Mesendoderm (in vitro differentiated cells): ENCODE data around the gene FOLH1.
"Not testable (repeated sequence)": the region's sequence is repeated elsewhere in the genome, so short reads cannot be mapped to it uniquely, and the experiment has no call there.

Experiments
- DNase-seq: peaks from one replicate; pipeline ENCODE4 v3.0.0; 2013
- H2AK5ac ChIP-seq: 2 replicates; pipeline ENCODE4 v1.6.1; 2013; ENCODE audit warnings: low read length, inconsistent platforms
- H2BK120ac ChIP-seq: 2 replicates; pipeline ENCODE4 v1.6.1; 2013; ENCODE audit warnings: low read depth, mild to moderate bottlenecking, low read length, moderate library complexity, mixed read lengths
- H2BK15ac ChIP-seq: replicated peaks from 2 replicates; pipeline ENCODE4 v1.6.1; 2013; ENCODE audit warnings: low read depth, mild to moderate bottlenecking, moderate library complexity
- H2BK5ac ChIP-seq: 2 replicates; pipeline ENCODE4 v1.6.1; 2013; ENCODE audit warnings: low read length, inconsistent platforms
- H3K18ac ChIP-seq: 2 replicates; pipeline ENCODE4 v1.6.1; 2013; ENCODE audit warnings: mild to moderate bottlenecking, low read length, mixed read lengths
- H3K23ac ChIP-seq: one replicate; pipeline ENCODE4 v1.6.1; 2013; ENCODE audit warnings: low read length
- H3K27ac ChIP-seq: 2 replicates; pipeline ENCODE4 v1.5.1; 2013; ENCODE audit warnings: low read depth, mild to moderate bottlenecking, inconsistent platforms, low read length, moderate library complexity
- H3K27me3 ChIP-seq: 2 replicates; pipeline ENCODE4 v1.6.1; 2013; ENCODE audit warnings: low read length, control low read depth, mild to moderate bottlenecking, inconsistent platforms; ENCODE audit not compliant: insufficient read depth, poor library complexity
- H3K36me3 ChIP-seq: 2 replicates; pipeline ENCODE4 v1.6.1; 2013; ENCODE audit warnings: low read length, inconsistent platforms; ENCODE audit not compliant: control insufficient read depth, insufficient read depth
- H3K4ac ChIP-seq: one replicate; pipeline ENCODE4 v1.6.1; 2013; ENCODE audit warnings: low read depth, mild to moderate bottlenecking, low read length, moderate library complexity
- H3K4me1 ChIP-seq: 2 replicates; pipeline ENCODE4 v1.6.1; 2013; ENCODE audit warnings: low read depth, low read length, inconsistent platforms; ENCODE audit not compliant: control insufficient read depth
- H3K4me2 ChIP-seq: 2 replicates; pipeline ENCODE4 v1.6.1; 2013; ENCODE audit warnings: low read length
- H3K4me3 ChIP-seq: 2 replicates; pipeline ENCODE4 v1.5.1; 2013; ENCODE audit warnings: mild to moderate bottlenecking, low read length
- H3K56ac ChIP-seq: one replicate; pipeline ENCODE4 v1.6.1; 2013; ENCODE audit warnings: low read length
- H3K79me1 ChIP-seq: 2 replicates; pipeline ENCODE4 v1.6.1; 2013; ENCODE audit warnings: low read length, inconsistent platforms
- H3K79me2 ChIP-seq: 2 replicates; pipeline ENCODE4 v1.6.1; 2013; ENCODE audit warnings: mild to moderate bottlenecking, low read length; ENCODE audit not compliant: control insufficient read depth, insufficient read depth
- H3K9ac ChIP-seq: 2 replicates; pipeline ENCODE4 v1.6.1; 2013; ENCODE audit warnings: low read length, inconsistent platforms
- H4K5ac ChIP-seq: one replicate; pipeline ENCODE4 v1.6.1; 2013; ENCODE audit warnings: low read length
- H4K8ac ChIP-seq: one replicate; pipeline ENCODE4 v1.6.1; 2013; ENCODE audit warnings: low read depth, mild to moderate bottlenecking, control low read depth, low read length, moderate library complexity
- WGBS: extraction: QIAGEN DNeasy Blood & Tissue Kit; methylation state at CpG from one replicate; pipeline ENCODE4 v1.1.7; 2013; ENCODE audit warnings: low lambda C conversion rate, missing lambda C conversion rate; ENCODE audit not compliant: insufficient coverage; ENCODE audit errors: extremely low coverage; 5-methylcytosine and 5-hydroxymethylcytosine counted together

The FOLH1 gene

DNA sequence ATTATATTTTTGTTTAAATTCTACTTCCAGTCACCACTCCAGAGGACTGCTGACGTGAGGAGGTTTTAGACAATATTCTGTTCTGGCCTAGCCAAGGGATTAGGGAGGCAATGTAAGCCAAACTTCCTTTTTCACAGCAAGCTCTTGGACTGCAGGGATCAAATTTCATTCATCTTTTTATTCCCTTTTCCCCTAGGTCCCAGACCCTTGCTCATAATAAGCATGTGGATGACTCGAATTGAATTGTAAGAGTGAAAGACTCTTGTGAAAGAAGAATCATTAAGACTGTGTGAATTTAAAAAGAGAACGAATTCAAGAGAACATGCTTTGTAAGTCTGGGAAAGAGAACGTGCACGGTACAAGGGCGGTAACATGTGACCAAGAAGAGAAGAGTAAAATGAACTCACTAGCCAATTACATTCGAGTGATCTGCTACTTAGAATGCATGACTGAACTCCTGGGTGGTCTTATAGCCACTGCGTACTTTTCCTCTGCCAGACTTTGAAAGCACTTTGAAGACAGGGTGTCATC, 16.9 kb upstream of the FOLH1 start:
- not testable (repeated sequence) for DNase-seq, H4K5ac ChIP-seq, H4K8ac ChIP-seq, H3K4ac ChIP-seq, H2BK5ac ChIP-seq, H2BK120ac ChIP-seq, H3K23ac ChIP-seq, H3K79me2 ChIP-seq, H3K79me1 ChIP-seq, H3K18ac ChIP-seq, H3K36me3 ChIP-seq, H3K9ac ChIP-seq, H3K4me3 ChIP-seq, H3K4me2 ChIP-seq, H3K56ac ChIP-seq, H3K27me3 ChIP-seq, H3K27ac ChIP-seq, H2BK15ac ChIP-seq, H3K4me1 ChIP-seq, H2AK5ac ChIP-seq
- WGBS, result no CpG with 5 or more reads among the region's 8 CpGs

DNA sequence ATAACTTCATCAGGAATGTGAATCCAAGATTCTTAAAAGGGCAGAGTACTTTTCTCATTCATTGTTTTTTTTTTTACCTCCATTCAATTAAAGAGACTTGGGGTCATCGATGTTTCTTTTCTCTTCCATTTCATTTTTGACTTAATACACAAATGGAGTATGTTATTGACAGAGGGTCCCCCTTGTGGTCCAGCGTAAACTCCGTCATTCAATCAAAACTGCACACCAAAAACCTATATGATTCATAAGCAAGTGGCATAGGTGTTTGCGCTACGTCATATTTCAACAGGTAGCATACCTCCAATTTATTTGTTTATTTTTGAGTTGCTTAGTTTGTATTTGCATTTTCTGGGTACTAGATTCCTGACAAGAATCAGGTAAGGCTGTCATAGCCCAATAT, 12.7 kb upstream of the FOLH1 start:
- no peaks in the 10 kb centered on the region for H3K79me2 ChIP-seq
- H4K5ac ChIP-seq, result no peak overlapping the region
- H2BK120ac ChIP-seq, result no peak overlapping the region
- no peak overlapping the region for H2BK15ac ChIP-seq
- H3K4ac ChIP-seq, result no peak overlapping the region
- H3K36me3 ChIP-seq, result no peaks in the 10 kb centered on the region
- no peak overlapping the region for H3K56ac ChIP-seq
- no peaks in the 10 kb centered on the region for H3K79me1 ChIP-seq
- no peak for DNase-seq
- no CpG with 5 or more reads among the region's 5 CpGs for WGBS
- H4K8ac ChIP-seq, result no peak overlapping the region
- H3K4me3 ChIP-seq, result no peak overlapping the region
- no peak overlapping the region for H2BK5ac ChIP-seq
- no peak overlapping the region for H3K27ac ChIP-seq
- H3K4me1 ChIP-seq, result no peaks in the 10 kb centered on the region
- no peak overlapping the region for H3K23ac ChIP-seq
- no peaks in the 10 kb centered on the region for H3K27me3 ChIP-seq
- no peak overlapping the region for H2AK5ac ChIP-seq
- H3K9ac ChIP-seq, result no peak overlapping the region
- no peak overlapping the region for H3K4me2 ChIP-seq
- no peak overlapping the region for H3K18ac ChIP-seq

DNA sequence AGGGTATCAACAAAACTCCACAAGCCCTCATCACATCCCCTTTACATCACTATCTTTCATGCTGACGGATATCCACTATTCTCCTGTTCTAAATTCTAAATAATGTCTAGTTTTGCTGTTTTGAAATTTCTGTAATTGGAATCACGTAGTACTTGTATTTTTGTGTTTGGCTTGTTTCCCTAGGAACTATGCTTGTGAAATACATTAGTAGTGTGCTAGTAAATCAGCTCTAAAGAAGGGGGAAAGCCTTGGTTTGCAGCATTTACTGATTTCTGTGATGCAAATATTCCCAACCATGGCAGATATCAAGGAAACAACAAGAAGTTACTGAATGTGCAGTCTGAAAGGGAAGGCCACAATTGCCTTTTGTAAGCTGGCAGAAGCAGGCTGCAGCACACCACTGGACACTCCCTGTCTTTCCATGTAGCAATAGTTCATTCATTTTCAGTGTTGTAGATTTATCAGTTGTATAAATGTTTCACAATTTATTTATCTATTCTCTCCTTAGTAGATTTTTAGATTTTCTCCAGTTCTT, 4.7 kb upstream of the FOLH1 start:
- no peaks in the 10 kb centered on the region for H3K79me2 ChIP-seq
- no peak overlapping the region for H2AK5ac ChIP-seq
- no peak for DNase-seq
- H3K27ac ChIP-seq, result no peak overlapping the region
- H3K4ac ChIP-seq, result no peak overlapping the region
- no CpG with 5 or more reads among the region's 2 CpGs for whole genome bisulfite sequencing
- H3K56ac ChIP-seq, result no peak overlapping the region
- no peak overlapping the region for H3K4me2 ChIP-seq
- H3K9ac ChIP-seq, result no peak overlapping the region
- H2BK120ac ChIP-seq, result no peak overlapping the region
- H3K18ac ChIP-seq, result no peak overlapping the region
- H4K5ac ChIP-seq, result no peak overlapping the region
- H2BK5ac ChIP-seq, result no peak overlapping the region
- H3K4me3 ChIP-seq, result no peak overlapping the region
- no peaks in the 10 kb centered on the region for H3K79me1 ChIP-seq
- H2BK15ac ChIP-seq, result no peak overlapping the region
- H4K8ac ChIP-seq, result no peak overlapping the region
- no peaks in the 10 kb centered on the region for H3K27me3 ChIP-seq
- H3K36me3 ChIP-seq, result no peaks in the 10 kb centered on the region
- H3K23ac ChIP-seq, result no peak overlapping the region
- H3K4me1 ChIP-seq, result no peaks in the 10 kb centered on the region

DNA sequence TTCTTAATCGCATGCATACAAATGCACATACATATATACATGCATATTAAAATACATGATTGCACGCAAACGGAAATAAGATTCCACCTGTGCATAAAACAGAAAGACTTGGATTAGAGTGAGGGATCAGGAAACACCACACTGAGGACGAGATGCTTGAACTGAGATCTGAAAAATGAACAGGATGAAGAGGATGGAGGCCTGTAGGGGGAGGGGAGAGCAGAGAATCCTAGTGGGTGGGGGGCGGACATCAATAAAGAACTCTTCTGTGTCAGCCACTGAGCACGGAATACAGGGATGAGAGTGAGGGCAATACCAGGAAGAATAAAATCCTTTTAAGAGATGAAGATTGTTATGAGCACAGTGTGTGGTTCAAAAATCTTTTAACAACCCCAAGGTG, 1.4 kb downstream of the FOLH1 start:
- not testable (repeated sequence) for H2BK120ac ChIP-seq, H3K79me1 ChIP-seq, H2BK15ac ChIP-seq, H2BK5ac ChIP-seq, H3K18ac ChIP-seq, H3K4me3 ChIP-seq, H3K36me3 ChIP-seq, H3K4me1 ChIP-seq, H3K79me2 ChIP-seq, H3K4me2 ChIP-seq, H4K5ac ChIP-seq, H2AK5ac ChIP-seq, DNase-seq, H3K9ac ChIP-seq, H3K27me3 ChIP-seq, H3K4ac ChIP-seq, H3K56ac ChIP-seq, H3K27ac ChIP-seq, H4K8ac ChIP-seq, H3K23ac ChIP-seq
- WGBS, result no CpG with 5 or more reads among the region's 6 CpGs

DNA sequence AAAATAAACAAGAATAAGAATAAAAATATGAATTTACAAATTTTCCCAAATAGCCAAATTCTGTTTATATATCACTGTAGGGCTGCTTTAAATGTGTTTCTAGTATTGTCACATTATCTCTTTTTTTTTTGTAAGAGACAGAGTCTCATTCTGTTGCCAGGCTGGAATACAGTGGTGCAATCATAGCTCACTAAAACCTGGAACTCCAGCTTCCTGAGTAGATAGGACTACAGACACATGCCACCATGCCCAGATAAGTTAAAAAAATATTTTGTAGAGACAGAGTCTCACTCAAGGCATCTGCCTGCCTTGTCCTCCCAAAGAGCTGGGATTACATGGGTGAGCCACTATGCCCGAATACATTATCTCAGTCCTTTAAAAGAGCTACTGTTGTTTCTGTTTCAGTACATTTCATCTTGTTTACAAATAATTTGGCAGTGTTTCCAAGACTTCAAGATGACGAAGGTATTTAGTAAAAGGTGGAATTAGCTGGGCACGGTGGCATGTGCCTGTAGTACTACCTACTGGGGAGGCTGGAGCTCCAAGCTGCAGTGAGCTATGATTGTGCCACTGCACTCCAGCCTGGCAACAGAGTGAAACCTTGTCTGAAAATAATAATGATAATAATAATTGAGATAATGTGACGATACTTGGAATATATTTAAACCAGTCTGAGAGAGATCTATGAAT, 6.0 kb downstream of the FOLH1 start:
- H3K4me2 ChIP-seq, result no peak overlapping the region
- no peak for DNase-seq
- H2BK5ac ChIP-seq, result no peak overlapping the region
- no peak overlapping the region for H3K18ac ChIP-seq
- H3K23ac ChIP-seq, result no peak overlapping the region
- H3K4ac ChIP-seq, result no peak overlapping the region
- no peak overlapping the region for H4K5ac ChIP-seq
- no peak overlapping the region for H3K4me3 ChIP-seq
- H2BK15ac ChIP-seq, result no peak overlapping the region
- H4K8ac ChIP-seq, result no peak overlapping the region
- H3K27ac ChIP-seq, result no peak overlapping the region
- no peaks in the 10 kb centered on the region for H3K36me3 ChIP-seq
- no peaks in the 10 kb centered on the region for H3K79me1 ChIP-seq
- H3K9ac ChIP-seq, result no peak overlapping the region
- no peaks in the 10 kb centered on the region for H3K27me3 ChIP-seq
- no CpG with 5 or more reads among the region's 4 CpGs for WGBS
- no peak overlapping the region for H2AK5ac ChIP-seq
- no peak overlapping the region for H2BK120ac ChIP-seq
- H3K4me1 ChIP-seq, result no peaks in the 10 kb centered on the region
- H3K79me2 ChIP-seq, result no peaks in the 10 kb centered on the region
- no peak overlapping the region for H3K56ac ChIP-seq

DNA sequence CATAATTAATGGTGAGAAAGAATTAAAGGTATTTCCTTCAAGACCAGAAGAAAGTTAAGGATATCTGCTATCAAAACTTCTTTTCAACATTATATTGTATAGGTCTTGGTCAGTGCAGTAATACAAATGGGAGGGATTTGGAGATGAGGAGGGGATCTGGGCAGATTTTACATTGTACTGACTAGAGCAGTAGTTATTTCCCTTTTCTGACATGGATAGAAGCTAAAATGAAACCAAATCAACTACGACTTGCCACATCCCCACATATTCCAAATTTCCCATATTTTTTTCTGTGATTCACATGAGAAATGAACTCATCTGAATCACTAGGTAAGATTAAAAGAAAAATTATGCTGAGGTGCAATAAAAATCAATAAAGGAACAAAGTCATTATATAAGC, 11.6 kb downstream of the FOLH1 start:
- WGBS, result no CpG with 5 or more reads among the region's 1 CpG
- H3K23ac ChIP-seq, H3K79me2 ChIP-seq, H2BK15ac ChIP-seq, H3K27ac ChIP-seq, H3K4me2 ChIP-seq, H4K5ac ChIP-seq, H4K8ac ChIP-seq, H2BK5ac ChIP-seq, H3K4ac ChIP-seq, H3K9ac ChIP-seq, H3K18ac ChIP-seq, H2BK120ac ChIP-seq, DNase-seq, H3K56ac ChIP-seq, H3K36me3 ChIP-seq, H3K4me1 ChIP-seq, H3K79me1 ChIP-seq, H3K4me3 ChIP-seq, H3K27me3 ChIP-seq, H2AK5ac ChIP-seq: not testable (repeated sequence)
